NCI-H1105 (cell line): Measurements from ENCODE around the gene PRKAR2B.
"Not testable (repeated sequence)": the region's sequence is repeated elsewhere in the genome, so short reads cannot be mapped to it uniquely, and the experiment has no call there.

Source experiments
- DNase-seq: peaks from one replicate; lab custom pipeline; 2025; lab: John Stamatoyannopoulos, UW

The PRKAR2B gene

GRCh38 chr7:107027208-107027607 is 17.3 kb upstream of the PRKAR2B start:
- no peak for DNase-seq

DNA sequence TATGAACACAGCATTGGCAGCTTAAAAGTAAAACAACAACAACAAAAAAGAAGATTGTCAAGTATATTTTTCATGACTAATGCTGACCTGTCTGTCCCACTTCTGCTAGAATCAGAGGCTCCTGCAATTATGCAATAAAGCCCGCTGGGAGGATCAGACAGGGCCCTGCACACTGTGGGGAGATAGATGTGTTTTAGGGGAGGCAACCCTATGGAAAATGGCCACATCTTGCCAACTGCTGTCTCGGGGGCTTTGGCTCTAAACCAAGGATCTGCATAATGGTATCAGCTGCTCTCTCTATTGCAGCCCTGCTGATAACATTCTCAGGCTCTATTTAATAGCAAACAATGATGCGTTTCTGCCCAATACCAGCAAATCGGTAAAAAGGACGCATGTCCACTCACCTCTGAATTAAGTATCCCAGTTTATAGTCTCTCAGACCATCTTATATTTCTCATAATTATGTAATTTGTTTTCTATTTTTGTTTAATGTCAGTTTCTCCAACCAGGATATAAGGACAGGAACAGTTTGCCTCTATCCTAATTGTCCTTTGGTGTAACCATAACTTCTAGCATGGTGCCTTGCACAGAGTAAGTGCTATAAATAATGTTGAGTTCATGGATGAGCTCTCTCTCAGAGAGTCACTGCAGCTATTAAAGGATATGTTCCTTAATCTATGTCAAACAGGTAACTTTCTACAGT is 15.3 kb upstream of the PRKAR2B start:
- DNase-seq, result no peak

DNA sequence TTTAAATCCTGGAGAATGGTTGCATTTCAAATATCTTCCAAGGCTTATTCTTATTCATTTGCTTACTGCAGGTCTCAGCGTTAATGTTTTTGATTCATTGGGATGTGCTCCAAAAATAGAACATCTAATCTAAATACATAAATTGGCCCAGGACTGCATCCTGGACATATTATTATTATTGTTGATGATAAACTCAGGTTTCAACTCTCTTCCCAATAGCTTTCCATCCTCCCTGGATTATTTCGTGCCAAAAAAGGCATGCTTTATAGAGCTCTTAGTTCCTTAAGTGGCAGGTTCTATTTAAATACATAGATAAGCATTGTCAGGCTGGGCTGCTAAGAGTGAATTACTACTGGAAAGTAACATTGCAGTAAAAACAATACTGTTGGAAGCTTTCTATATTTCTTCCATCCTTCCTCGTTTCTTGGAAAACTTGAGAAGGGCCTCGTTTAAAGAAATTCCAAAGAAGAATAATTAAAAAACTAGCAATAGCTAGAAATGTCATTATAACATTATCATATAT is 14.7 kb upstream of the PRKAR2B start:
- no peak for DNase-seq

DNA sequence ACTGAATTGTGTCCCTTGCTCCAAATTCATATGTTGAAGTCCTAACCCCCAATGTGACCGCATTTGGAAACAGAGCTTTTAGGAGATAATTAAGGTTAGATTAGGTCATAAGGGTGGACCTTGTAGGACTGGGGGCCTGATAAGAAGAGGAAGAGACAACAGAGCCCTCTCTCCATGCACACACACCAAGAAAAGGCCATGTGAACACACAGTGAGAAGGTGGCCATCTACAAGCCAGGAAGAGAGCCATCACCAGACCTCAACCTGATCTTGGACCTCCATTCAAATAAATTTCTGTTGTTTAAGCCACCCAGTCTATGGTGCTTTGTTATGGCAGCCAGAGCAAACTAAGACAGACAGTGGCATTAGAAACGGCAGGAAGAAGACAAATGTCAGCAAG is 12.5 kb upstream of the PRKAR2B start:
- no peak for DNase-seq

GRCh38 chr7:107032720-107033438 is 11.6 kb upstream of the PRKAR2B start:
- no peak for DNase-seq

- DNase-seq, result no peak
These were observed 10.0 kb upstream of the PRKAR2B start for GRCh38 chr7:107034553-107034952.

GRCh38 chr7:107035446-107035845 is 9.1 kb upstream of the PRKAR2B start:
- DNase-seq, result no peak

DNA sequence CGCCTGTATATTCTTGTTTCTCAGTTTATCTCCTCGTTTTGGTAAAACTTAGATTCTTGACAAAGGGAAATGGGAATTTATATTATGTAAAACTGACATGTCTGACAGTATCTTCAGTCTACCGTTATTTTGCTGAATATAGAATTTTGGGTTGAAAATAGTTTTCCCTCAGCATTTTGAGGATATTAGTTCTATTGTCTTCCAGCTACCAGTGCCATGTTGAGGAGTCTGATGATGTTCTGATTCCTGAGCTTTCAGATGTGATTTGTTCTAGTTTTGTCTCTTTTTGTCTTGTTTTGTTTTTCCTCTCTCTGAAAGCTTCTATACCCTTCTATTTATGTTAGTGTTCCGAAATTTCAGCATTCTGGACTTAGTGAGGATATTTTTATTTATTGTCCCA is 8.0 kb upstream of the PRKAR2B start:
- no peak for DNase-seq

DNA sequence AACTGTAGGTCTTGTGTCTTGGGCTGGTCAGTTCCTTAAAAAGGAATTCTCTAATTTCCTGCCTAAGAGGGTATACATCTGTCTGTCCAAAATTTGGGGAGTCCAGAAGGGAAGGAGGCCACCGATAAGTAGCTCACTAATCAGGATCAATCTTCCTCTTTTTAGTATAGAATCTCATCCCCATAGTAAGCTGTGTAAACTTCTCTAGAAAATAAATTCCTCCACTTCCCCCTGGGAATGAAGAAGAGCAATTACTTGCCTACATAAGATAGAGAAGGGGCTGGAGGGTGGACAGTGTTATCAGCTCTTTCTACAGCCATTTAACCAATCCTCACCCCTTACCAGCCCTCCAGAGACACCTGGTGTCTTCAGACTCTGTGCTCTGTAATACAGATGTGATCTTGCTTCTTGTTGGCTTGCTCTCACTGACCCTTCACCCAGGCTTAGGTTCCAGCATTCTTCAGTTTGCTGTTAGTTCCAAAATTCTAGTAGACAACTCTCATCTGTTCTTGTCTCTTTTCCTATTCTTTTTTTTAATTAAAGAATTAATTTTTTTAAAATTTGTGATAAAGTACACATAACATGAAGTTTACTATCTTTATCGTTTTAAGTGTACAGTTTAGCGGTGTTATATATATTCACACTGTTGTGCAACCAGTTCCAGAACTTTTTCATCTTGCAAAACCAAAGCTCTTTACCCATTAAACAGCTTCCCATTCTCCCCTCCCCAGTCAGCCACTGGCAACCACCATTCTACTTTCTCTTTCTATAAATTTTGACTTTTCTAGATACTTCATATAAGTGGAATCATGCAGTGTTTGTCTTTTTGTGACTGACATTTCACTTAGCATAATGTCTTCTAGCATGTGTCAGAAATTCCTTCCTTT is 6.5 kb upstream of the PRKAR2B start:
- no peak for DNase-seq

GRCh38 chr7:107039199-107039900 is 5.2 kb upstream of the PRKAR2B start:
- no peak for DNase-seq

GRCh38 chr7:107041097-107041496 is 3.4 kb upstream of the PRKAR2B start:
- DNase-seq, result no peak

- DNase-seq, result not testable (repeated sequence)
These were observed 2.7 kb upstream of the PRKAR2B start for GRCh38 chr7:107041764-107042163.

GRCh38 chr7:107042326-107042910 is 2.1 kb upstream of the PRKAR2B start:
- DNase-seq, result not testable (repeated sequence)

- no peak for DNase-seq
These were observed 1.0 kb upstream of the PRKAR2B start for GRCh38 chr7:107043491-107043890.

DNA sequence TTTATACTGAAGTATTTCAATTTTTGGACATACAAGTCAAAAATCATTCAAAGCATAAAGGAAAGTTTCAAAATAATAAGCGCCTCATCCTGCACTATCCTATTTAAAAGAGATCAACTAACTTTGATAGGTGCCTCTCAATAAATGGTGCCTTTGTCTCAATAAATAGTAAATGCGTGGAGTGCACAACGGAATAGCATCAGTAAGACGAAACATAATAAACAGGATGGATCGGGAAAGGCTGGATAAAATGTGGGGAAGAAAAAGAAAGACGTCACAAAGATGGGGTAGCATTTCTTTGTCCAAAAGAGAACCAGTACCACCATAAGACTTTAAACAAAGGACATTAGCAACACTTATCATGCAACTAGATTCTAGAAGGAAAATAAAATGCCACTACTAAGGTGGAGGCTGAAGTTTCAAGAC is 571 bp upstream of the PRKAR2B start:
- DNase-seq, result no peak

DNA sequence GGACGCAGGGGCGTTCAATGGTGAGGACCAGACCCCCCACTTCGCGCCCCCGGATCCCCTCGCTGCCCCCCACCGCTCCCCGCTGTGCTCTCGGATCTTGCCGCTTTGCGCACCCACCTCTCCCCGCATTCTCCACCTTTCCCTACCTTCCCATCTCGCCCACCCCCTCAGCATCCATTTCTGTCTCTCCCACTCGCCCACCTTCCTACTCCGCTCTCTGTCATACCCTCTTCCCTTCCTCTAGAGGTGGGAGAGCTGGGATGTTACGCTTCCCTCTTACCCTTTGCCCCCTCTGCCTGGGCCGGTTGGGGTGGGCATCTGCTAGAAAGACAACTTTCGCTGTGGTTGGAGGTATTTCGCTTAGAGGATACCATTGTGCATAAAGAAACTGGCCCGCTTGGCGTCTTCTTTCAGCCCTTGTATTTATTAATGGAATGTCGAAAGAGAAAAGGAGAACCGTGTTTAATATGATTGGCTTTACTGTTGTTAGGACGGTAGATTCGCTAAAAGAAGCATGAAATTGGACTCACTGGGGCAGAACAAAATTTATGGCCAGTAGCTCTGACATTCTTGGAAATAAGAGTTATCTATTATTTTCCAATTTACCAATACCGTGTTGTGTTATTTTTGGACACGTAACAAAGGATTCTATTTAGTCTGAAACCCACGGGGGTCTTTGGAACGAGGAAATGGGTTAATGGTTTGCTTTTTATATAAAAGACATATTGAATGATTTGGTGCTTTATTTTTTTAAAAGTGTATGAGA is 873 bp downstream of the PRKAR2B start:
- no peak for DNase-seq

- DNase-seq, result no peak
These were observed 1.5 kb downstream of the PRKAR2B start for GRCh38 chr7:107045980-107046379.

DNA sequence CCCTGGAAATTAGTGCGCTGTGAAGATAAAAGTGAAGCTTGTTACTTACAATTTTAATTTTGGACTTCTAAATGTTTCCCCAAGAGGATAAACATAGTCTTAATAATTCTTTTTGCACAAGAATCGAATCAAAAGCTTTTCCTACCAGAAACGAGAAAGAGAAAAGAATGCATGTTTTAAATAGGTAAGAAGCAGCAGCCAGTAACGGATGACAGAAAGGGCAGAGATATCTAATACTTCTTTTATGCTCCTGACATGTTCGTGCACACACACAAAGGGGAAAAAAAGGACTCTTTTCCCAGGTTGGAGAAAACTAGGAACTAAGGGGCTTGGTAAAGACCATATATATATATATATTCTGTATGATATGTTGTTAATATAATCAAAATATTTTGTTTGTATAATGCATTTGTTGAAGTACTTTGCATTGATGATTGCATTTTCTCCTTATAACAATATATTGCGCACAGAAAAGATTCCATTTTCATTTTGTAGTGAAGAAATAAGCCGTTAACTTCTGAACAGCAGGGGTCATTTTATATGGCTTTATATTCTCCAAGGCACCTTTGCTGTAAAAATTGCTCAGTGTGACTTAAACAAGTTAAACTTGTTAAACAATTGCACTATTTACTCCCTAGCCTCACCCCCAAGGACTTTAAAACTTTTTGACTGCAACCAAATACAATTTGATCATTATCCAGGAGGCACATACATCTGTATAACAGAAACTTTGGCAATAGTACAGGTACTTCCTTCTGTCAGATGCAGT is 2.2 kb downstream of the PRKAR2B start:
- DNase-seq, result no peak

- DNase-seq, result no peak
These were observed 3.6 kb downstream of the PRKAR2B start for GRCh38 chr7:107047902-107048782.
